Activated naive CD4-positive, alpha-beta T cell treated with anti-CD3 and anti-CD28 coated beads, Interleukin-2, amount 50 U/mL, for 72 hours (primary cell): Measurements from ENCODE around the gene UNC45A. TPM values are rescaled to one million over a fixed set of nuclear protein-coding genes. Genes with fewer than 3 reads are reported as not detected.
"Not testable (repeated sequence)": the region's sequence is repeated elsewhere in the genome, so short reads cannot be mapped to it uniquely, and the experiment has no call there.

Source experiments
- ATAC-seq, 2 donors: fragments of 150-1000 bp; cut with Tn5 transposase; 2 replicates each; pipeline ENCODE4 v1.10.0; 2021; ENCODE audit warnings: mild to moderate bottlenecking in 2 of 2, moderate library complexity in 2 of 2
- DNase-seq, 2 donors: peaks; one replicate each; pipeline ENCODE4 v3.0.0; 2021 to 2022; ENCODE audit warnings: low spot score in 2 of 2
- H3K27ac Mint-ChIP-seq, 2 donors: one replicate each; pipeline ENCODE4 v1.8.0; 2022; ENCODE audit warnings: mild to moderate bottlenecking in 2 of 2, mixed read lengths in 2 of 2
- H3K36me3 Mint-ChIP-seq, 2 donors: one replicate each; pipeline ENCODE4 v1.8.0; 2022; ENCODE audit warnings: mixed read lengths in 2 of 2
- H3K9me3 Mint-ChIP-seq, 2 donors: one replicate each; pipeline ENCODE4 v1.8.0; 2022; ENCODE audit warnings: mixed read lengths in 2 of 2
- total RNA-seq, 2 donors: library from RNA; stranded (reverse); gene quantifications; one replicate each; pipeline ENCODE4 v1.2.3, GENCODE V29; 2022

UNC45A gene, protein sequence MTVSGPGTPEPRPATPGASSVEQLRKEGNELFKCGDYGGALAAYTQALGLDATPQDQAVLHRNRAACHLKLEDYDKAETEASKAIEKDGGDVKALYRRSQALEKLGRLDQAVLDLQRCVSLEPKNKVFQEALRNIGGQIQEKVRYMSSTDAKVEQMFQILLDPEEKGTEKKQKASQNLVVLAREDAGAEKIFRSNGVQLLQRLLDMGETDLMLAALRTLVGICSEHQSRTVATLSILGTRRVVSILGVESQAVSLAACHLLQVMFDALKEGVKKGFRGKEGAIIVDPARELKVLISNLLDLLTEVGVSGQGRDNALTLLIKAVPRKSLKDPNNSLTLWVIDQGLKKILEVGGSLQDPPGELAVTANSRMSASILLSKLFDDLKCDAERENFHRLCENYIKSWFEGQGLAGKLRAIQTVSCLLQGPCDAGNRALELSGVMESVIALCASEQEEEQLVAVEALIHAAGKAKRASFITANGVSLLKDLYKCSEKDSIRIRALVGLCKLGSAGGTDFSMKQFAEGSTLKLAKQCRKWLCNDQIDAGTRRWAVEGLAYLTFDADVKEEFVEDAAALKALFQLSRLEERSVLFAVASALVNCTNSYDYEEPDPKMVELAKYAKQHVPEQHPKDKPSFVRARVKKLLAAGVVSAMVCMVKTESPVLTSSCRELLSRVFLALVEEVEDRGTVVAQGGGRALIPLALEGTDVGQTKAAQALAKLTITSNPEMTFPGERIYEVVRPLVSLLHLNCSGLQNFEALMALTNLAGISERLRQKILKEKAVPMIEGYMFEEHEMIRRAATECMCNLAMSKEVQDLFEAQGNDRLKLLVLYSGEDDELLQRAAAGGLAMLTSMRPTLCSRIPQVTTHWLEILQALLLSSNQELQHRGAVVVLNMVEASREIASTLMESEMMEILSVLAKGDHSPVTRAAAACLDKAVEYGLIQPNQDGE
- 100 to 1,000 TPM in 1 of 2 donors, 10 to 100 TPM in 1; 75.5 to 112 TPM for total RNA-seq

- peak; percentile 76 to 80 for ATAC-seq
- H3K27ac Mint-ChIP-seq = peak within 1 kb of the TSS; percentile 71 to 97
- DNase-seq = peak; percentile 92 to 98
- H3K9me3 Mint-ChIP-seq = no peaks in the 10 kb centered on the region
- peaks cover 22 to 29% of the 10 kb centered on the region in 2 donors for H3K36me3 Mint-ChIP-seq
Observed at GRCh38 chr15:90934949-90935751, at the start of gene UNC45A. UNC45A (plus strand) TSS chr15:90935285; CDS start chr15:90935325, 40 bp downstream.

DNA sequence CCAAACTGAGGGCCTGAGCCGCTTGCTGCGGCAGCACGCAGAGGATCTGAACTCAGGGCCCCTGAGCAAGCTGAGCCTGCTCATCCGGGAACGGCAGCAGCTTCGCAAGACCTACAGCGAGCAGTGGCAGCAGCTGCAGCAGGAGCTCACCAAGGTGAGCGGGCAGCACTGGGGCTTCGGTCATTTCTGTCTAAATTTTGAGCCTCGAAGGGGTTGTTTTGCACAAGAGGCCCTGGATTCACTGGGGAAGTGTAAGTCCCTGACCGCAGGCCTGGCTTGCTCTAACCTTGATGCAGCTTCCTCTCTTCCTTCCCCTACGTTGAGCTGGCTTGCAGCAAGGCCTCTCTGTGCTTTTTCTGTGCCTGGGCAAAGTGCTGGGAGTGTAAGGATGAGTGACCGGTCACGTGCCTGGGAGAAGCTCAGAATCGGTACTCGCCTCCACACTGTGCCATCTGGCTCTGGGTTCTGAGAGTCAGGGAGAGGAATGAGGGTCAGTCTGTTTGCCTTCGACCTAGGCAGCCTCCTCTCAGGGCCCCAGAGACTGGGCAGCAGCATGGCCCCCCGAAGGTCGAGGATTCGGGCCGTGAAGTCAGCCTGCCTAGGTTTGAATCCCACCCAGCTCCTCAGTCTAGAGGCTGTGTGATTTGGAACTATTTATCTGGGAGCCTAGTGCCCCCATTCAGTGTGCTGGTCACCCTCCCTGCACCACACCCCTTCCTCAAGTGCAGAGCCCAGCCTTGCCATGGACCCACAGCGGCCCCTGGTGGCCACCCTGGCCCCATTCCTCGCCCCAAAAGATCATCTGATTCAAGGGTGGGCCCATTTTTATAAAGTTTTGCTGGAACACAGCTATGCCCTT is 49.4 kb upstream of the UNC45A start:
- Mint-ChIP-seq H3K9me3 (no peaks in the 10 kb centered on the region), H3K27ac (peak overlapping the region; percentile 61 to 95), H3K36me3 (peaks cover 0 to 13% of the 10 kb centered on the region in 2 donors)
- peak; percentile 53 to 55 for ATAC-seq
- DNase-seq = peak in 1 of 2 donors; percentile 91

DNA sequence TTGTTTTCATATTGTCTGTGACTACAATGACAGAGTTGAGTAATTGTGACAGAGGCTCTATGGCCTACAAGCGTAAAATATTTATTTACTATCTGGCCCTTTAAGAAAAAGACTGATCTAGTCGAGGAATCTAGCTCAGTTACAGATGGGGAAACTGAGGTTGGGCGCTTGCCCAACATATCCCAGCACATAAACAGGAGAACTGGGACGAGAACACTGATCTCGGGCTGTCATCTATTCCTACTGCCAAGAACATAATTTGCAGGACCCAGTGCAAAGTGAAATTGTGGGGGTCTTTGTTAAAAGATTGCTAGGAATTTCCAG is 48.8 kb upstream of the UNC45A start:
- no peak for DNase-seq
- Mint-ChIP-seq H3K9me3 (no peaks in the 10 kb centered on the region), H3K36me3 (peaks cover 0 to 13% of the 10 kb centered on the region in 2 donors), H3K27ac (peak overlapping the region; percentile 61 to 95)
- no peak for ATAC-seq

DNA sequence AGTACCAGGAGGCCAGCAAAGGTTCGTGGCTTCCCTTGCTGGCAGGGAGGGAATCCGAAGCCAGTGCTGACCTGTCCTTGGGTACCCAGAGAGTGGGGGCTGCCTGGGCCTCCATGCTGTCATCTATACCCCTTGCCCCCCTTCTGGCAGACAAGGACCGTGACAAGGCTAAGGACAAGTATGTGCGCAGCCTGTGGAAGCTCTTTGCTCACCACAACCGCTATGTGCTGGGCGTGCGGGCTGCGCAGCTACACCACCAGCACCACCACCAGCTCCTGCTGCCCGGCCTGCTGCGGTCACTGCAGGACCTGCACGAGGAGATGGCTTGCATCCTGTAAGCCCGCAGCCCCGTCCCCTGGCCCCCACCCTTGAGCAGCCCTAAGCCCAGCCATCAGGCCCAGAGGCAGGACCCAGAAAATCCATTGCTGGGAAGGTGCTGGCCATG is 48.0 kb upstream of the UNC45A start:
- Mint-ChIP-seq H3K36me3 (peaks cover 0 to 13% of the 10 kb centered on the region in 2 donors), H3K9me3 (no peaks in the 10 kb centered on the region), H3K27ac (peak overlapping the region; percentile 61 to 95)
- DNase-seq (no peak), ATAC-seq (no peak)

GRCh38 chr15:90889313-90889730 is 45.8 kb upstream of the UNC45A start:
- peak overlapping the region in 1 of 2 donors; percentile 77 for H3K27ac Mint-ChIP-seq
- DNase-seq = no peak

DNA sequence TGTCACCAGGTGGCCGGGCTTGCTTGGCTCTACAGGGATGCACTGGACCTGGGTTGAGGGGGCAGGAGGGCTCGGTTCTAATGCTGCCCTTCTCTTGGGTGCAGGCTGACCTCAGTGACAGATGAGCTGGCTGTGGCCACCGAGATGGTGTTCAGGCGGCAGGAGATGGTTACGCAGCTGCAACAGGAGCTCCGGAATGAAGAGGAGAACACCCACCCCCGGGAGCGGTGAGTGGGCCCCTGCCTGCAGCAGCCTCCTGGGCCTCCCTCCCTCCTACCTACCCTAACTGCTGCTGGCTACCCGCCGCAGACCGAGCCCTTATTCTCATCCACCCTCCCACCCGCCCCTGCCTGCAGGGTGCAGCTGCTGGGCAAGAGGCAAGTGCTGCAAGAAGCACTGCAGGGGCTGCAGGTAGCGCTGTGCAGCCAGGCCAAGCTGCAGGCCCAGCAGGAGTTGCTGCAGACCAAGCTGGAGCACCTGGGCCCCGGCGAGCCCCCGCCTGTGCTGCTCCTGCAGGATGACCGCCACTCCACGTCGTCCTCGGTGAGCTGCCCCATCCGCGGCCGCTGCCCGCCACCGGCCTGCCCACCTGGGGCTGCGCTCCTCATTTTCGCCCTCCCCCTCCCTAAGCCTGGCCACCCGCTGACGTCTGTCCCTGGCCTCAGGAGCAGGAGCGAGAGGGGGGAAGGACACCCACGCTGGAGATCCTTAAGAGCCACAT is 45.2 kb upstream of the UNC45A start:
- no peak for ATAC-seq
- H3K9me3 Mint-ChIP-seq = no peaks in the 10 kb centered on the region
- H3K36me3 Mint-ChIP-seq = peaks cover 0 to 13% of the 10 kb centered on the region in 2 donors
- peak overlapping the region in 1 of 2 donors; percentile 77 for H3K27ac Mint-ChIP-seq
- no peak for DNase-seq

More at GRCh38 chr15:90889313-90889730, 45.8 kb upstream of the UNC45A start:
- peaks cover 0 to 13% of the 10 kb centered on the region in 2 donors for H3K36me3 Mint-ChIP-seq
- ATAC-seq = no peak
- H3K9me3 Mint-ChIP-seq = no peaks in the 10 kb centered on the region

- H3K27ac Mint-ChIP-seq = peak overlapping the region; percentile 60 to 62
- no peak for DNase-seq
- H3K9me3 Mint-ChIP-seq = no peaks in the 10 kb centered on the region
- peaks cover 0 to 13% of the 10 kb centered on the region in 2 donors for H3K36me3 Mint-ChIP-seq
- ATAC-seq = no peak
Observed at GRCh38 chr15:90890839-90891238, 44.2 kb upstream of the UNC45A start.

GRCh38 chr15:90891346-90891949 is 43.6 kb upstream of the UNC45A start:
- DNase-seq (no peak), ATAC-seq (no peak)
- no peaks in the 10 kb centered on the region for H3K9me3 Mint-ChIP-seq
- peaks cover 0 to 13% of the 10 kb centered on the region in 2 donors for H3K36me3 Mint-ChIP-seq
- no peak overlapping the region for H3K27ac Mint-ChIP-seq

DNA sequence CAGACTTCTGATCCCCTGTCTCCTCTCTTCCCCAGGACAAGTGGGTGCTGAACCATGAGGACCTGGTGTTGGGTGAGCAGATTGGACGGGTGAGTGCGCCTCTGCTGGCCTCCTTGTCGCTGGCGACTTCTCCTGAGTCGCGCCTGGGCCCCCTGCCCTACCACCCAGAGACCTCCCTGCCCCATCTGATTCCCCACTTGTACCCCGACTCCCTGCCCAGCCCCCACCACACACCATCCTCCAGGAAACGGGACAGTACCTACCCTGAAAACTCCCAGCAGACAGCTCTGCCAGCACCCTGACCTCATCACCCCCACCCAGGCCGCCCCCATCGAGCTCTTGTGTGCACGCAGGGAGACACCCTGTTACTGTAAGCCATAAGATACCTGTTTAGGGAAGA is 43.1 kb upstream of the UNC45A start:
- no peak for DNase-seq
- peaks cover 0 to 13% of the 10 kb centered on the region in 2 donors for H3K36me3 Mint-ChIP-seq
- no peaks in the 10 kb centered on the region for H3K9me3 Mint-ChIP-seq
- H3K27ac Mint-ChIP-seq = peak overlapping the region; percentile 67 to 77
- ATAC-seq = no peak

DNA sequence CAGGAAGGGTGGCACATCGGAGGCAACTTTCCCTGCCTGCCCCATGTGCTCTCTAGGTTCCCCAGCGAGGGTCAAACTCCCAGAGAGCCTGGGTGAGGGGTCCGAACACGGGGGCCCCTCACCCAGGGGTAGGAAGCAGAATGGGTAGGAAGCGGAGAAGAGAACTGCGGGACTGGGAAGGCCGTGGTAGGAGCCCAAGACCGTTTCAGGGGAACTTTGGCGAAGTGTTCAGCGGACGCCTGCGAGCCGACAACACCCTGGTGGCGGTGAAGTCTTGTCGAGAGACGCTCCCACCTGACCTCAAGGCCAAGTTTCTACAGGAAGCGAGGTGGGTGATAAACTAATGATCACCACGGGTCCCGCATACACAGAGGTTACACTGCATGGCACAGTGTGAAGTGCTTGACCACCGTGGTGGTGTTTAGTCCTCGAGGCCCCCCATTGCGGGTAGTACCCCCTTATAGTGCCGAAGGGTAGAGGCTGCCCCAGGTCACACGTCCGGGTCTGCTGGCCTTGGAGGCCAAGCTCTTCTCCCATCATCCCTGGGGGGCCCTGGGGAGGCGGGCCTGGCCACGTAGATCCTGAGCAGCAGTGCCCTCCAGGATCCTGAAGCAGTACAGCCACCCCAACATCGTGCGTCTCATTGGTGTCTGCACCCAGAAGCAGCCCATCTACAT is 42.4 kb upstream of the UNC45A start:
- Mint-ChIP-seq H3K27ac (peak overlapping the region; percentile 67 to 77), H3K36me3 (peaks cover 0 to 13% of the 10 kb centered on the region in 2 donors), H3K9me3 (no peaks in the 10 kb centered on the region)
- no peak for DNase-seq
- ATAC-seq = no peak

GRCh38 chr15:90893175-90894090 is 41.7 kb upstream of the UNC45A start:
- ATAC-seq = peak in 1 of 2 donors; percentile 10
- DNase-seq = no peak
- no peaks in the 10 kb centered on the region for H3K9me3 Mint-ChIP-seq
- H3K36me3 Mint-ChIP-seq = peaks cover 0 to 9% of the 10 kb centered on the region in 2 donors
- H3K27ac Mint-ChIP-seq = peak overlapping the region in 1 of 2 donors; percentile 67

DNA sequence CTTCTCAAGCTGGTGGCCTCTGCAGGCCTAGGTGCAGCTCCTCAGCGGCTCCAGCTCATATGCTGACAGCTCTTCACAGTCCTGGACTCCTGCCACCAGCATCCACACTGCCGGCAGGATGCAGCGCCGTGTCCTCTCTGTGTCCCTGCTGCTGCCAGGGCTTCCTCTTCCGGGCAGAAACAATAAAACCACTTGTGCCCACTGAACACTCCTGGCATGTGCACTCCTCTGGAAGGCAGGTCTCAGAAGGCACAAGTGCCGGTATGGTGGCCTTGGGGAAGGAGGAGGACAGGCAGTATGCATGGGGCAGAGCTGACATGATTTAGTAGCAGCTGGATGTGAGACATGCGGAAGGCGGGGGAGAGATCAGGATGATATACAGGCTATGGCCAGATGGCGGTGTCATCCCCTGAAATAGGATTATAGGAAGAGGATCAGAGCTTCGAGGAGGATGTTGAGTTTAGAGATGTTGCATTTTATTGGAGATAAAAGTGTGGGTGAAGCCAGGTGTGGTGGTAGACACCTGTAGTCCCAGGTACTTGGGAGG is 39.4 kb upstream of the UNC45A start:
- Mint-ChIP-seq H3K9me3 (no peaks in the 10 kb centered on the region), H3K27ac (peak overlapping the region in 1 of 2 donors; percentile 40), H3K36me3 (no peaks in the 10 kb centered on the region)
- no peak for DNase-seq
- ATAC-seq = no peak

DNA sequence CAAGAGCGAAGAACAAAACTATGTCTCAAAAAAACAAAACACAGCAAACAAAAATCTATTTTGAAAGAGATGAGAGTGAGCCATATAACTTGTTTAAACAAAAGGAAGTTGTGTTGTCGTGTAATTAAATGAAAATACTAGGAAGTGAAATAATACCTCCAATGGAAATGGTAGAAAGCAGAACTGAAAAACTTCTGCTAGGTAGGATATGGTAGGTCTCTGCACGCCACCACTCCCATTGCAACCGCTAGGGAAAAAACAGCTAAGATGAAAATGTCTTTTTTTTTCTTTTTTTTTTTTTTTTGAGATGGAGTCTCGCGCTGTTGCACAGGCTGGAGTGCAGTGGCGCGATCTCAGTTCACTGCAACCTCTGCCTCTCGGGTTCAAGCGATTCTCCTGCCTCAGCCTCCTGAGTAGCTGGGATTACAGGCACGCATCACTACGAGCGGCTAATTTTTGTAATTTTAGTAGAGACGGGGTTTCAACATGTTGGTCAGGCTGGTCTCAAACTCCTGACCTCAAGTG is 37.9 kb upstream of the UNC45A start:
- not testable (repeated sequence) for H3K9me3 Mint-ChIP-seq, ATAC-seq, DNase-seq, H3K36me3 Mint-ChIP-seq
- H3K27ac Mint-ChIP-seq = peak overlapping the region in 1 of 2 donors; percentile 90
